WI38 (cell line): ENCODE results near the gene PHLDB3.

ENCODE experiments used
- H3K4me3 ChIP-seq: 2 replicates; pipeline ENCODE4 v1.5.1; 2011; ENCODE audit warnings: low read depth, mild to moderate bottlenecking, control low read depth, low read length
- CTCF ChIP-seq: IDR thresholded peaks from 2 replicates; pipeline ENCODE4 v1.5.1; 2012; ENCODE audit warnings: low read depth, mild to moderate bottlenecking, control low read depth, low read length

PHLDB3 gene

GRCh38 chr19:43467730-43468129 lies 36.8 kb downstream of the PHLDB3 start:
- no peak overlapping the region for H3K4me3 ChIP-seq
- no peak for TF ChIP-seq CTCF

DNA sequence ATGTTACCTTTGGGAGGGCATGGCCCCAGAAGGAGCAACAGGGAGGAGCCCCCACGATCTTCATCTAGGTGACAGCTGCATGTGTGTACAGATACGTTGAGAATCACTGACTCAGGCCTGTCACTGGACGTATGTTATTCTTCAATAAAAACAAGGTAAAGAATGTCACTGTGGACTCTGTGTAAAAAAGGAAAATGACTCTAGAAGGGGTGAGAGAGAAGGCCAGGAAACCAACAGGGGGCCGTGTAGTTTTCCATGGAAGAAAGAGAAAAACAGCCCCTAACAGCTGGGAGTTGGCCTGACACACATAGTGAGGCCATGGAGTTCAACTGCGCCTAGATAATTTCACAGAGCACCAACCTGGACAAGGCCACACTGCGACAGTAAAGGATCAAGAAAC lies 37.3 kb downstream of the PHLDB3 start:
- no peak overlapping the region for H3K4me3 ChIP-seq
- TF ChIP-seq CTCF: no peak

DNA sequence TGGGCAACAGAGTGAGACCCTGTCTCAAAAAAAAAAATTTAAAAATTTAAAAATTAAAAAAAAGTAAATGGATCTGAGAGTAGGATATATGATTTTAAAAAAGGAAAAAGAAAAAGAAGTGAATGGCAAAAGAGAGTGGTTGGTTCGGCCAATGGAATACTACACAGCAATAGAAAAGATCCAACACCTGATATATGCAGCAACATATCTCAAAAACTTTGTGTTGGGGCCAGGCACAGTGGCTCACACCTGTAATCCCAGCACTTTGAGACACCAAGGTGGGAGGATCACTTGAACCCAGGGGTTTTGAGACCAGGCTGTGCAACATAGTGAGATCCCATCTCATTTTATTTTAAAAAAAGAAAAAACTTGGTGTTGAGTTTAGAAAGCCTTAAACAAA lies 37.8 kb downstream of the PHLDB3 start:
- TF ChIP-seq CTCF: no peak
- H3K4me3 ChIP-seq: no peak overlapping the region

GRCh38 chr19:43465468-43466120 lies 39.0 kb downstream of the PHLDB3 start, which contains the start of gene LYPD3:
TSS of gene LYPD3 (minus strand) at chr19:43465608. CDS start at chr19:43465571, 37 bp downstream.
- peak within 1 kb of the TSS; percentile 74; the same call in 1 of the 2 replicates for H3K4me3 ChIP-seq
- TF ChIP-seq CTCF: no peak

GRCh38 chr19:43464134-43464775 lies 40.3 kb downstream of the PHLDB3 start:
- H3K4me3 ChIP-seq: peak overlapping the region; percentile 74
- no peak for TF ChIP-seq CTCF

- TF ChIP-seq CTCF: no peak
- peak overlapping the region; percentile 74 for H3K4me3 ChIP-seq
These were observed 41.0 kb downstream of the PHLDB3 start for GRCh38 chr19:43463381-43464133.
